ENCODE data around the gene HCFC2. TPM values are rescaled to one million over a fixed set of nuclear protein-coding genes. Genes with fewer than 3 reads are reported as not detected.
A peak's percentile ranks its signal among the peaks of the same experiment; 100 is the strongest.
"Not testable (repeated sequence)": the region's sequence is repeated elsewhere in the genome, so short reads cannot be mapped to it uniquely, and the experiment has no call there.

Gene HCFC2
- 10 to 100 TPM; 10.1 to 25.0 (median 16.8) TPM for total RNA-seq

DNA sequence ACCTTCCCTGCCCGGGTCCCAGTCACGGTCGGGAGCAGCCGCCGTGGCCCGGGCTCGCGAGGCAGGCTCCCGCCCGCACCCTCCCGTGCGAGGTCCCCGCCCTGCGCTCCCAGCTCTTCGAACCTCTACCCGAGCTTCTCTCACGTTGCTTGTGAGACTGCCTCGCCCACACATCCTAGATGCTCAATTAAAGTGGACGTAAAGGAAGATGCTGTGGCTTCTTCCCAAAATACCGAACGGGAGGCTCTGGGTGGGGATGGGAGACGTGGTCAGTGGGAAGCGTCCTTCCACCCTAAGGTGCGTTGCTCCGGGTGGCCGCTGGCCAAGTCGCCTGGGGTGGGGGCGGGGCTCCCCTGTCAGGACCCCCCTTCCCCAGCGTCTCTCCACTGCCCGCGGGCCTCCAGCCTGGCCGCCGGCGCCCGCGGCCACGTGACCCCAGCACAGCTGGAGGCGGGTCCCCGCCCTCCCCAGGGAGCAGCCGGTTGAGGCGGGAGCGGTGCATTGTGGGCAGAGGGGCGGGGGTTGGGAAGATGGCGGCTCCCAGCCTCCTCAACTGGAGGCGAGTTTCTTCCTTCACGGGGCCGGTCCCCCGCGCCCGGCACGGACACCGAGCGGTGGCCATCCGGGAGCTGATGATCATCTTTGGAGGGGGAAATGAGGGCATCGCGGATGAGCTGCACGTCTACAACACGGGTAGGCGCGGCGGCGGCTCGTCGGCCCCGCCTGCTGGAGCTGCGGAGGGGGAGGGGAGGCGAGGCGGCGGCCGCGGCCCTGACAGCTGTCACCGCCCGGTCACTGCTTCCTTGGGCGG lies at the start of gene HCFC2:
Gene HCFC2, plus strand, starts transcription at position 501 of the 811 bp plus-strand sequence. Its CDS starts 30 bp downstream, at position 531.
- peak within 1 kb of the TSS; percentile 78 to 98 (median 91) for H3K4me3 ChIP-seq
- 0% methylated on average over 1 of the region's 74 CpGs; no CpG with 5 or more reads in 9 of the 10 experiments for WGBS, 10 experiments
- H3K4me1 ChIP-seq (replicated peaks in 1 of 2) = peaks cover 8 to 10% of the 10 kb centered on the region in 2 donors
- peak within 1 kb of the TSS; percentile 91 to 93 for H3K27ac ChIP-seq
- peak; percentile 81 to 96 (median 94) for ATAC-seq (replicated peaks in 6 of 8)
- in situ Hi-C loops (cut with MboI; ENCODE audit: low pct_unique_long_range_greater_than_20kb in 2 of 9, low sequenced_read_pairs in 9 of 9, unreplicated experiment in 9 of 9) = no loop called here

DNA sequence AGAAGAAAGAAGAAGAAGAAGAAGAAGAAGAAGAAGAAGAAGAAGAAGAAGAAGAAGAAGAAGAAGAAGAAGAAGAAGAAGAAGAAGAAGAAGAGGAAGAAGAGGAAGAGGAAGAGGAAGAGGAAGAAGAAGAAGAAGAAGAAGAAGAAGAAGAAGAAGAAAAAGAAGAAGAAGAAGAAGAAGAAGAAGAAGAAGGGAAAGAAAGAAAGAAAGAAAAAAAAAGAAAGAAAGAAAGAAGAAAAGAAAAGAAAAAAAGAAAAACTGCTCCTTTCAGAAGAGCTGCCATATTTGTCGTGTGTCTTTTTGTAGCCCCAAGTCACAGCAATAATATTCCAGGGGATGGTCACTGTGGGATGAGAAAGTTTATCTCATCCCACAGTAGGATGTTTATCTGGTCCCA lies 42.5 kb upstream of the HCFC2 start:
- ATAC-seq (replicated peaks in 6 of 8); H3K4me1 ChIP-seq (replicated peaks in 1 of 2); H3K27ac ChIP-seq; H3K4me3 ChIP-seq; in situ Hi-C loops (cut with MboI; ENCODE audit: low pct_unique_long_range_greater_than_20kb in 2 of 9, low sequenced_read_pairs in 9 of 9, unreplicated experiment in 9 of 9): not testable (repeated sequence)
- WGBS, 10 experiments = 49 to 100% (median 82%) methylated on average over 1 of the region's 1 CpG; no CpG with 5 or more reads in 2 of the 10 experiments

DNA sequence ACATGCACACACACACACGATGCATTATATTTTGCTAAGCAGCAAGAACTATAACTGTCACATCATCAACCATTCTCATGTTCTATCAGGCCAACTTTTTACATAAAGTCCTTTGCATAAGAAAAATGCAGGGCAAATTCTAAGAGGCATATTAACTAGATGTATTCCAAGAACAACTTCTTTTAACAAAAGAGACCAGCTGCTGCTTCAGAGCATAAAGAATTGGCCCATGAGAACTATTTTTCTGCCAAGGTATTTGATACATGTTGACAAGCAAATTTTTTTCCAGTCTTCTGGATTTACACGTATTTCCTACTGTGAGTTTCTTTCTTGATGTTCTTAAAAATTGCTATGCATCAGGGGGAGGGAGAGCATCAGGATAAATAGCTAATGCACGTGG lies 41.5 kb upstream of the HCFC2 start:
- Histone ChIP-seq H3K4me1 (replicated peaks in 1 of 2) (no peaks in the 10 kb centered on the region), H3K4me3 (no peak overlapping the region), H3K27ac (no peak overlapping the region)
- WGBS, 10 experiments = 25 to 84% (median 69%) methylated on average over 1 to 3 of the region's 3 CpGs; no CpG with 5 or more reads in 2 of the 10 experiments
- peak in 2 of 8 experiments; percentile 32 to 43 for ATAC-seq (replicated peaks in 6 of 8)
- in situ Hi-C loops (cut with MboI; ENCODE audit: low pct_unique_long_range_greater_than_20kb in 2 of 9, low sequenced_read_pairs in 9 of 9, unreplicated experiment in 9 of 9) = no loop called here

DNA sequence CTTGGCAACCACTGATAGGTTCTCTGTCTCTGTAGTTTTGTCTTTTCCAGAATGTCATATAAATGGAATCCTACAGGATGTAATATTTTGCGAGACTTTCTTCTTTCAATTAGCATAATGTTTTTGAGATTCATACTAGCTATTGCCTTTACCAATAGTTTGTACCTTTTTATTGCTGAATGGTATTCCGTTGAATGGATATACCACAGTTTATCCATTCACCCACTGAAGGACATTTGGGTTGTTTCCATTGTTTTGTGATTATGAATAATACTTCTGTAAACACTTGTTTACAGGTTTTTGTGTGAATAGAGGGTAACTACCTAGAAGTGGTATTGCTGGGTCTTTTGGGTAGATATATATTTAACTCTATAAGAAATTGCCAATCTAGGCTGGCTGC lies 40.6 kb upstream of the HCFC2 start:
- WGBS, 10 experiments = 40 to 100% (median 86%) methylated on average over 1 to 2 of the region's 2 CpGs; no CpG with 5 or more reads in 1 of the 10 experiments
- in situ Hi-C loops (cut with MboI; ENCODE audit: low pct_unique_long_range_greater_than_20kb in 2 of 9, low sequenced_read_pairs in 9 of 9, unreplicated experiment in 9 of 9) = no loop called here

DNA sequence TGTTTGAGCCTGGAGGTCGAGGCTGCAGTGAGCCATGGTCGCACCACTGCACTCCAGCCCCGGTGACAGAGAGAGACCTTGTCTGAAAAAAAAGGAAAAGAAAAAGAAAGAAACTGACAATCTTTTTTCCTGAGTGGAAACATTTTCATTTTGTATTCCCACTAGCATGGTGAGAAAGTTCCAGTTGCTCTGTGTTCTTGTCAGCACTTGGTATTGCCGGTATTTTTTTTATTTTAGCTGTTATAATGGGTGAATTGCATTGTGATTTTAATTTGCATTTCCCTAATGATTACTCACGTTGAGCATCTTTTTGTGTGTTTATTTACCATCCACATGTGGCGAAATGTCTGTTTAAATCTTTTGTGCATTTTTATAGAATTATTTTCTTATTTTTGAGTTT lies 40.0 kb upstream of the HCFC2 start:
- H3K4me3 ChIP-seq = no peak overlapping the region
- 61 to 100% (median 87%) methylated on average over 1 to 5 of the region's 6 CpGs for WGBS, 10 experiments
- H3K27ac ChIP-seq = no peak overlapping the region
- no peak for ATAC-seq (replicated peaks in 6 of 8)
- in situ Hi-C loops (cut with MboI; ENCODE audit: low pct_unique_long_range_greater_than_20kb in 2 of 9, low sequenced_read_pairs in 9 of 9, unreplicated experiment in 9 of 9) = no loop called here
- H3K4me1 ChIP-seq (replicated peaks in 1 of 2) = no peaks in the 10 kb centered on the region

More for the DNA sequence above, 40.6 kb upstream of the HCFC2 start:
- H3K4me1 ChIP-seq (replicated peaks in 1 of 2) = no peaks in the 10 kb centered on the region
- H3K27ac ChIP-seq = no peak overlapping the region
- ATAC-seq (replicated peaks in 6 of 8) = no peak
- H3K4me3 ChIP-seq = no peak overlapping the region

DNA sequence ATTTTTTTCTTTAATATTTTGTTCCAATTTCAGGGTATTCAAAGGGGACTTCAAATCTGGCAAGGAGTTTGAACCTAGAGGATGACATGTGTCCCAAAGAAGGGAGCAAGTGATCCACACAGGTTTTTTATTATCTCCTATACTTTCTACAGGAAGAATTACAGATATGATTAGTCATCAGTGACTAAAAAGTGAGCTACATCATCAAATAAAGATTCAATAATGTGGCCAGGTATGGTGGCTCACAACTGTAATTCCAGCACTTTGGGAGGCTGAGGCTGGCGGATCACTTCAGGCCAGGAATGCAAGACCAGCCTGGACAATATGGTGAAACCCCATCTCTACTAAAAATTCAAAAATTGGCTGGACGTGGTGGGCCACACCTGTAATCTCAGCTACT lies 38.6 kb upstream of the HCFC2 start:
- no peaks in the 10 kb centered on the region for H3K4me1 ChIP-seq (replicated peaks in 1 of 2)
- 20 to 93% (median 82%) methylated on average over 1 to 2 of the region's 2 CpGs; no CpG with 5 or more reads in 2 of the 10 experiments for WGBS, 10 experiments
- no peak overlapping the region for H3K4me3 ChIP-seq
- no peak for ATAC-seq (replicated peaks in 6 of 8)
- in situ Hi-C loops (cut with MboI; ENCODE audit: low pct_unique_long_range_greater_than_20kb in 2 of 9, low sequenced_read_pairs in 9 of 9, unreplicated experiment in 9 of 9) = no loop called here
- no peak overlapping the region for H3K27ac ChIP-seq

DNA sequence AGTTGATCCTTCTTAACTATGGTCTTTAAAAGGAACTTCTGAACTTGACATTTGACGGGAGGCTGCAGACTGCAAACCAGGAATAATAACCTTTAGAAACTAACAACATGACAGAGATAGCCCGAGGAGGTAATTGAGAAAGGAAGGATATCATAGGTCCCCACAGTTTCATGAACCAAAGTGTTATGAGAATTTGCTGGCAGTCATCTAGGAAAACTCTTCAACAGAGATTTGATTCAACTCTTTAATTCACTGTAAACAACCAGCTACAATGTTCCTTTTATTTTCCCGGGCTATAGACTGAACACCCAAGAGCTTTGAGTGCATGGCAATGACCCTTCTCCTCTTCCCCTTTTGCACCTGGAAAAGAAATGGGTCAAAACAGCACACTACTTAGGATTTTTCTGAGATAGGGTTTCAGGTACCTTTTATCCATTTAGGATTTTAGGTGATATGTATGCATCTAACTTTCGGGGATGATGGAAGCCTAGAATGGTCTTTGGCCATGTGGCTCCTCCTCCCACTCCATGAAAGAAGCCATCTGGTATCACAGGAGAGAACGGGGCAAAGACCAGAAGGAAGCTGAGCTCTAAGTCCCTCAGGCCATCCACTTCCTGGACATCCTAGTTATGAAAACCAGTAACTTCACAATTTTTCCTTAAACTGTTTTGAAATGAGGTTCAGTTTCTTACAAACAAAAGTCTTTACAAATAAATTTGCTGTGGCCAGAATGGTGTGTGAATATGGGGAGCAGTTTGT lies 37.3 kb upstream of the HCFC2 start:
- H3K4me1 ChIP-seq (replicated peaks in 1 of 2) = no peaks in the 10 kb centered on the region
- ATAC-seq (replicated peaks in 6 of 8) = no peak
- 38 to 100% (median 66%) methylated on average over 2 to 5 of the region's 5 CpGs for WGBS, 10 experiments

DNA sequence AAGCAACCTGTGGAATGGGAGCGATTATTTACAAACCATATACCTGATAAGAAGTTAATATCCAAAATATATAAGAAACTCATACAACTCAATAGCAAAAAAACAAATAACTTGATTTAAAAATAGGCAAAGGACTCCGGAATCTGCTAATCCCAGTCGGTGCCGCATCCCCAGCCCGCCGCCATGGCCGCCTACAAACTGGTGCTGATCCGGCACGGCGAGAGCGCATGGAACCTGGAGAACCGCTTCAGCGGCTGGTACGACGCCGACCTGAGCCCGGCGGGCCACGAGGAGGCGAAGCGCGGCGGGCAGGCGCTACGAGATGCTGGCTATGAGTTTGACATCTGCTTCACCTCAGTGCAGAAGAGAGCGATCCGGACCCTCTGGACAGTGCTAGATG lies 33.7 kb upstream of the HCFC2 start:
- ATAC-seq (replicated peaks in 6 of 8); H3K27ac ChIP-seq; in situ Hi-C loops (cut with MboI; ENCODE audit: low pct_unique_long_range_greater_than_20kb in 2 of 9, low sequenced_read_pairs in 9 of 9, unreplicated experiment in 9 of 9); H3K4me3 ChIP-seq; H3K4me1 ChIP-seq (replicated peaks in 1 of 2): not testable (repeated sequence)
- WGBS, 10 experiments = 38 to 100% (median 86%) methylated on average over 1 to 6 of the region's 27 CpGs; no CpG with 5 or more reads in 1 of the 10 experiments

More for the DNA sequence above, 37.3 kb upstream of the HCFC2 start:
- Histone ChIP-seq H3K4me3 (no peak overlapping the region), H3K27ac (no peak overlapping the region)
- in situ Hi-C loops (cut with MboI; ENCODE audit: low pct_unique_long_range_greater_than_20kb in 2 of 9, low sequenced_read_pairs in 9 of 9, unreplicated experiment in 9 of 9) = no loop called here

DNA sequence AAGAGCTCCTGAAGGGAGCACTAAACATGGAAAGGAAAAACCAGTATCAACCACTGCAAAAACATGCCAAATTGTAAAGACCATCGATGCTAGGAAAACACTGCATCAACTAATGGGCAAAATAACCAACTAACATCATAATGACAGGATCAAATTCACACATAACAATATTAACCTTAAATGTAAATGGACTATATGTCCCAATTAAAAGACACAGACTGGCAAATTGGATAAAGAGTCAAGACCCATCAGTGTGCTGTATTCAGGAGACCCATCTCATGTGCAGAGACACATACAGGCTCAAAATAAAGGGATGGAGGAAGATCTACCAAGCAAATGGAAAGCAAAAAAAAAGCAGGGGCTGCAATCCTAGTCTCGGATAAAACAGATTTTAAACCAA lies 28.2 kb upstream of the HCFC2 start:
- H3K4me1 ChIP-seq (replicated peaks in 1 of 2); ATAC-seq (replicated peaks in 6 of 8); H3K4me3 ChIP-seq; H3K27ac ChIP-seq; in situ Hi-C loops (cut with MboI; ENCODE audit: low pct_unique_long_range_greater_than_20kb in 2 of 9, low sequenced_read_pairs in 9 of 9, unreplicated experiment in 9 of 9): not testable (repeated sequence)
- 20 to 83% (median 68%) methylated on average over 1 to 2 of the region's 2 CpGs; no CpG with 5 or more reads in 4 of the 10 experiments for WGBS, 10 experiments

DNA sequence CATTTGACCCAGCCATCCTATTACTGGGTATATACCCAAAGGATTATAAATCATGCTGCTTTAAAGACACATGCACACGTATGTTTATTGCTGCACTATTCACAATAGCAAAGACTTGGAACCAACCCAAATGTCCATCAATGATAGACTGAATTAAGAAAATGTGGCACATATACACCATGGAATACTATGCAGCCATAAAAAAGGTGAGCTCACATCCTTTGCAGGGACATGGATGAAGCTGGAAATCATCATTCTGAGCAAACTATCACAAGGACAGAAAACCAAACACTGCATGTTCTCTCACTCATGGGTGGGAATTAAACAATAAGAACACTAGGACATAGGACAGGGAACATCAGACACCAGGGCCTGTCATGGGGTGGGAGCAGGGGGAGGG lies 24.6 kb upstream of the HCFC2 start:
- H3K4me3 ChIP-seq; H3K4me1 ChIP-seq (replicated peaks in 1 of 2); H3K27ac ChIP-seq; in situ Hi-C loops (cut with MboI; ENCODE audit: low pct_unique_long_range_greater_than_20kb in 2 of 9, low sequenced_read_pairs in 9 of 9, unreplicated experiment in 9 of 9); ATAC-seq (replicated peaks in 6 of 8): not testable (repeated sequence)
- WGBS, 10 experiments = no CpG with 5 or more reads among the region's 1 CpG

DNA sequence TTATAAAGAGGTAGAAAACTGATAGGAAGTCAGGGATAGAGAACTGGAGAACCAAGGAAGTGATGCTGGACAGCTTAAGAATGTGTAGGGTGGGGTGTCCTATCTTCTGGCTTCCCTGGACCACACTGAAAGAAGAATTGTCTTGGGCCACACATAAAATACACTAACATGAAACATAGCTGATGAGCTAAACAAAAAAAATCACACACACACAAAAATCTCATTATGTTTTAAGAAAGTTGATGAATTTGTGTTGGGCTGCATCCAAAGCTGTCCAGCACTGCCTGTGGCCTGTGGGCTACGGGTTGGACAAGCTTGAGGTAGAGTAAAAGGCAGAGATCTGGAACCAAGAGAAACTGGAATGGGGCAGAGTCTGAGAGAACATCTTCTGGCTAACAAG lies 21.8 kb upstream of the HCFC2 start:
- in situ Hi-C loops (cut with MboI; ENCODE audit: low pct_unique_long_range_greater_than_20kb in 2 of 9, low sequenced_read_pairs in 9 of 9, unreplicated experiment in 9 of 9) = no loop called here
- Histone ChIP-seq H3K4me1 (replicated peaks in 1 of 2) (no peaks in the 10 kb centered on the region), H3K27ac (no peak overlapping the region), H3K4me3 (no peak overlapping the region)
- 0 to 80% (median 71%) methylated on average over 1 of the region's 1 CpG; no CpG with 5 or more reads in 5 of the 10 experiments for WGBS, 10 experiments
- no peak for ATAC-seq (replicated peaks in 6 of 8)

DNA sequence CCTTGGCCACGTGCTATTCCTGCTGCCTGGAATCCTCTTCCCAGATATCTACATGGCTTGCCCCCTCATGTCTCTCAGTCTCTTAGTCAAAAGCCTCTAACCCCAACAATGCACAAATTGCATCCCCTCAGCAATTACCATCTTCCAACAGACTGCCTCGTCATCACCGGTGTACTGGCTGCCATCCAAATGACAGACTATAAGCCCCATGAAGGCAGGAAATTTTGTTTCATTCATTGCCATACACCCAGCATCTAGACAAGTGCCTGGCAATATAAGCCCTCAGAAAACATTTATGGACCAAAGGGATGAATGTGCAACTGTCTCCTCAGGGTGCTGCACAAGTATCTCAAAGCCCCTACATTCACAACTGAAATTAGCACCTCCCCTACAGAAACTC lies 20.2 kb upstream of the HCFC2 start:
- WGBS, 10 experiments = 80 to 100% (median 91%) methylated on average over 1 to 3 of the region's 3 CpGs; no CpG with 5 or more reads in 2 of the 10 experiments
- H3K4me1 ChIP-seq (replicated peaks in 1 of 2) = no peaks in the 10 kb centered on the region
- in situ Hi-C loops (cut with MboI; ENCODE audit: low pct_unique_long_range_greater_than_20kb in 2 of 9, low sequenced_read_pairs in 9 of 9, unreplicated experiment in 9 of 9) = no loop called here
- ATAC-seq (replicated peaks in 6 of 8) = no peak
- no peak overlapping the region for H3K27ac ChIP-seq
- no peak overlapping the region for H3K4me3 ChIP-seq

DNA sequence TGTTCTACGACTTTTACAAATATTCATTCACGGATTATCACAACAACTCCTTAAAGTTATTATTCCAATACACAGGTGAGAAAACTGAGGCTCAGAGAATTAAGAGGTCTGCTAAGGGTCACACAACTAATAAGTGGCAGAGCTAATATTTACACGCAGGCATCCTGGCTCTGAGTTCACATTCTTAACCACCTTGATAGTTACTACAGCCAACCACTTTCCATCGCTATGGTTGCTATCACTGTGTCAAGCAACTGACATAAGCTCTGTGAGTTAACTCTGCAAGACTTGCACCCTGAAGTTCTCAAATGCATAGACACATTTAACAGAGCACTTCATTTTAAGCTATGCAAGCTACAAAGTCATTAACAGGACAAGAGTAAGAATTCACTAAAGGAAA lies 18.0 kb upstream of the HCFC2 start:
- in situ Hi-C loops (cut with MboI; ENCODE audit: low pct_unique_long_range_greater_than_20kb in 2 of 9, low sequenced_read_pairs in 9 of 9, unreplicated experiment in 9 of 9) = no loop called here
- ATAC-seq (replicated peaks in 6 of 8) = no peak
- Histone ChIP-seq H3K27ac (no peak overlapping the region), H3K4me3 (no peak overlapping the region), H3K4me1 (replicated peaks in 1 of 2) (peaks cover 0 to 7% of the 10 kb centered on the region in 2 donors)
- WGBS, 10 experiments = 73 to 100% (median 94%) methylated on average over 1 to 4 of the region's 4 CpGs
